ENCODE data around the gene CTSE. TPM values are rescaled to one million over a fixed set of nuclear protein-coding genes. Genes with fewer than 3 reads are reported as not detected.

Gene CTSE
- total RNA-seq, 1 experiment from 2014 or later: 425 TPM

- Mint-ChIP-seq H3K36me3 (ENCODE audit: insufficient read depth, unreplicated experiment) (no peaks in the 10 kb centered on the region), H3K4me3 (ENCODE audit: low read depth, unreplicated experiment) (no peak overlapping the region), H3K4me1 (ENCODE audit: low read depth, unreplicated experiment) (peaks cover 38% of the 10 kb centered on the region), H3K27me3 (ENCODE audit: unreplicated experiment) (no peaks in the 10 kb centered on the region), H3K9me3 (ENCODE audit: low read depth, unreplicated experiment) (peaks cover 17% of the 10 kb centered on the region), H3K27ac (ENCODE audit: unreplicated experiment) (no peak overlapping the region)
- DNase-seq: no peak
- BruUV-seq (replicated peaks): no TSS peak
- intact Hi-C loops (cut with micrococcal nuclease; ENCODE audit: unreplicated experiment): no loop called here
- TF ChIP-seq, protein P1, sequence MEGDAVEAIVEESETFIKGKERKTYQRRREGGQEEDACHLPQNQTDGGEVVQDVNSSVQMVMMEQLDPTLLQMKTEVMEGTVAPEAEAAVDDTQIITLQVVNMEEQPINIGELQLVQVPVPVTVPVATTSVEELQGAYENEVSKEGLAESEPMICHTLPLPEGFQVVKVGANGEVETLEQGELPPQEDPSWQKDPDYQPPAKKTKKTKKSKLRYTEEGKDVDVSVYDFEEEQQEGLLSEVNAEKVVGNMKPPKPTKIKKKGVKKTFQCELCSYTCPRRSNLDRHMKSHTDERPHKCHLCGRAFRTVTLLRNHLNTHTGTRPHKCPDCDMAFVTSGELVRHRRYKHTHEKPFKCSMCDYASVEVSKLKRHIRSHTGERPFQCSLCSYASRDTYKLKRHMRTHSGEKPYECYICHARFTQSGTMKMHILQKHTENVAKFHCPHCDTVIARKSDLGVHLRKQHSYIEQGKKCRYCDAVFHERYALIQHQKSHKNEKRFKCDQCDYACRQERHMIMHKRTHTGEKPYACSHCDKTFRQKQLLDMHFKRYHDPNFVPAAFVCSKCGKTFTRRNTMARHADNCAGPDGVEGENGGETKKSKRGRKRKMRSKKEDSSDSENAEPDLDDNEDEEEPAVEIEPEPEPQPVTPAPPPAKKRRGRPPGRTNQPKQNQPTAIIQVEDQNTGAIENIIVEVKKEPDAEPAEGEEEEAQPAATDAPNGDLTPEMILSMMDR (IDR thresholded peaks at IDR 0.05; ENCODE audit: unreplicated experiment): no peak
- CTCF ChIA-PET: interaction anchor here (0.9 to 2.0 kb wide), 2 partner anchors 11 to 54 kb away, joined by 3 to 4 read pairs; no protein-coding TSS in a partner anchor
Measured at GRCh38 chr1:205972491-205973168, 51.1 kb downstream of the CTSE start.

GRCh38 chr1:205972081-205972480 lies 51.6 kb downstream of the CTSE start:
- Mint-ChIP-seq H3K36me3 (ENCODE audit: insufficient read depth, unreplicated experiment) (no peaks in the 10 kb centered on the region), H3K9me3 (ENCODE audit: low read depth, unreplicated experiment) (peaks cover 17% of the 10 kb centered on the region), H3K4me1 (ENCODE audit: low read depth, unreplicated experiment) (peaks cover 38% of the 10 kb centered on the region), H3K27ac (ENCODE audit: unreplicated experiment) (no peak overlapping the region), H3K4me3 (ENCODE audit: low read depth, unreplicated experiment) (no peak overlapping the region), H3K27me3 (ENCODE audit: unreplicated experiment) (no peaks in the 10 kb centered on the region)
- intact Hi-C loops (cut with micrococcal nuclease; ENCODE audit: unreplicated experiment): no loop called here
- no peak for DNase-seq
- TF ChIP-seq, protein P1 (IDR thresholded peaks at IDR 0.05; ENCODE audit: unreplicated experiment): no peak
- BruUV-seq (replicated peaks): no TSS peak
- CTCF ChIA-PET: interaction anchor here (0.9 to 2.0 kb wide), 2 partner anchors 10 to 53 kb away, joined by 3 to 4 read pairs; no protein-coding TSS in a partner anchor

DNA sequence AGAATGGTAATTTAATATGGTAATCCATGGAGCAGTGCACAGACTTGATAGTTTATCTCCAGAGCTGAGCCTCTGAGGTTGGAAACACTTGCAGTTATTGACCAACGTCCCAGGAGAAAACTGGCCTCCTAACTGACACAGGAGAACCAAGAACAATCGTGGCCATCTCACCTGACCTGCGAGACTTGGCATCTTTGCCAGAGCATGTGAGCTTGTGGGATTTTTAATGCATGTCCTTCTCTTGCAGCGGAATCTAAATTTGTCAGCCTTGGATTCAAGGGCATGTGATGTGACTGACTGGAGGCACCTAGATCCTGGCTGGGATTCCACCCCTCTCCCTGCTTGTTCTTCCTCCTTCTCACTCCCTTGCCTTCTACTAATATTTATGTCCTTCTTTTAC lies 52.6 kb downstream of the CTSE start:
- CTCF ChIA-PET: interaction anchor here (0.7 to 2.0 kb wide), 2 partner anchors 9 to 20 kb away, joined by 3 to 4 read pairs; no protein-coding TSS in a partner anchor
- Mint-ChIP-seq H3K9me3 (ENCODE audit: low read depth, unreplicated experiment) (peaks cover 17% of the 10 kb centered on the region), H3K27ac (ENCODE audit: unreplicated experiment) (no peak overlapping the region), H3K27me3 (ENCODE audit: unreplicated experiment) (no peaks in the 10 kb centered on the region), H3K4me1 (ENCODE audit: low read depth, unreplicated experiment) (peaks cover 38% of the 10 kb centered on the region), H3K4me3 (ENCODE audit: low read depth, unreplicated experiment) (no peak overlapping the region), H3K36me3 (ENCODE audit: insufficient read depth, unreplicated experiment) (no peaks in the 10 kb centered on the region)
- TF ChIP-seq, protein P1 (IDR thresholded peaks at IDR 0.05; ENCODE audit: unreplicated experiment): no peak
- BruUV-seq (replicated peaks): no TSS peak
- intact Hi-C loops (cut with micrococcal nuclease; ENCODE audit: unreplicated experiment): no loop called here
- no peak for DNase-seq

DNA sequence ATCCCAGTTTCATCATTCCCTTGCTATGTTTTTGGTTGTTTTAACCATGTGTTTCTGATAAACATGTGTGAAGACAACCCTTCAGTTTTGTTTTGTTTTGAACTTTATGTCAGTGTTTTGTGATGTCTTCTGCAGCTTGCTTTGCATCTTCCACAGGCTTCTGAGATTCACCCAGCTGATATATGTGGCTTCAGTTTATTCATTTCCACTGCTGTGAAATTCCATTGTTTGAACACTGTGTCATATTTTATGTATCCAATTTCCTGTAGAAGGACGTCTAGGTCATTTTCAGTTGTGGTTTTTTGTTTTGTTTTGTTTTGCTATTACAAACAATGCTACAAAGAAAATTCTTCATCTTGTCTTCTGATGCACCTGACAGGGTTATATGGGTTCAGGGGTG lies 53.2 kb downstream of the CTSE start:
- TF ChIP-seq, protein P1 (IDR thresholded peaks at IDR 0.05; ENCODE audit: unreplicated experiment): no peak
- peaks cover 38% of the 10 kb centered on the region for H3K4me1 Mint-ChIP-seq (ENCODE audit: low read depth, unreplicated experiment)
- peaks cover 17% of the 10 kb centered on the region for H3K9me3 Mint-ChIP-seq (ENCODE audit: low read depth, unreplicated experiment)
- H3K36me3 Mint-ChIP-seq (ENCODE audit: insufficient read depth, unreplicated experiment): no peaks in the 10 kb centered on the region
- no TSS peak for BruUV-seq (replicated peaks)
- H3K27me3 Mint-ChIP-seq (ENCODE audit: unreplicated experiment): no peaks in the 10 kb centered on the region
- intact Hi-C loops (cut with micrococcal nuclease; ENCODE audit: unreplicated experiment): no loop called here
- DNase-seq: no peak
- no peak overlapping the region for H3K27ac Mint-ChIP-seq (ENCODE audit: unreplicated experiment)
- CTCF ChIA-PET: interaction anchor here (2.0 kb wide), 1 partner anchor 9 kb away, joined by 4 read pairs; no protein-coding TSS in a partner anchor
- no peak overlapping the region for H3K4me3 Mint-ChIP-seq (ENCODE audit: low read depth, unreplicated experiment)
